D721Med (cell line): Measurements from ENCODE around the gene COPB1.

Source experiments
- DNase-seq: peaks from one replicate; pipeline ENCODE4 v3.0.0; 2011; ENCODE audit warnings: low spot score; ENCODE audit not compliant: insufficient read length
- FAIRE-seq: peaks from 2 replicates; lab custom pipeline; 2011; peaks lifted over from hg19 to GRCh38; lab: Jason Lieb, UNC
- TF ChIP-seq, protein P1 (sequence below): IDR thresholded peaks from 2 replicates; pipeline ENCODE4 v1.5.1; 2012; ENCODE audit warnings: mild to moderate bottlenecking, control low read depth; ENCODE audit not compliant: insufficient read depth; ENCODE audit errors: missing control alignments

The COPB1 gene, protein sequence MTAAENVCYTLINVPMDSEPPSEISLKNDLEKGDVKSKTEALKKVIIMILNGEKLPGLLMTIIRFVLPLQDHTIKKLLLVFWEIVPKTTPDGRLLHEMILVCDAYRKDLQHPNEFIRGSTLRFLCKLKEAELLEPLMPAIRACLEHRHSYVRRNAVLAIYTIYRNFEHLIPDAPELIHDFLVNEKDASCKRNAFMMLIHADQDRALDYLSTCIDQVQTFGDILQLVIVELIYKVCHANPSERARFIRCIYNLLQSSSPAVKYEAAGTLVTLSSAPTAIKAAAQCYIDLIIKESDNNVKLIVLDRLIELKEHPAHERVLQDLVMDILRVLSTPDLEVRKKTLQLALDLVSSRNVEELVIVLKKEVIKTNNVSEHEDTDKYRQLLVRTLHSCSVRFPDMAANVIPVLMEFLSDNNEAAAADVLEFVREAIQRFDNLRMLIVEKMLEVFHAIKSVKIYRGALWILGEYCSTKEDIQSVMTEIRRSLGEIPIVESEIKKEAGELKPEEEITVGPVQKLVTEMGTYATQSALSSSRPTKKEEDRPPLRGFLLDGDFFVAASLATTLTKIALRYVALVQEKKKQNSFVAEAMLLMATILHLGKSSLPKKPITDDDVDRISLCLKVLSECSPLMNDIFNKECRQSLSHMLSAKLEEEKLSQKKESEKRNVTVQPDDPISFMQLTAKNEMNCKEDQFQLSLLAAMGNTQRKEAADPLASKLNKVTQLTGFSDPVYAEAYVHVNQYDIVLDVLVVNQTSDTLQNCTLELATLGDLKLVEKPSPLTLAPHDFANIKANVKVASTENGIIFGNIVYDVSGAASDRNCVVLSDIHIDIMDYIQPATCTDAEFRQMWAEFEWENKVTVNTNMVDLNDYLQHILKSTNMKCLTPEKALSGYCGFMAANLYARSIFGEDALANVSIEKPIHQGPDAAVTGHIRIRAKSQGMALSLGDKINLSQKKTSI

DNA sequence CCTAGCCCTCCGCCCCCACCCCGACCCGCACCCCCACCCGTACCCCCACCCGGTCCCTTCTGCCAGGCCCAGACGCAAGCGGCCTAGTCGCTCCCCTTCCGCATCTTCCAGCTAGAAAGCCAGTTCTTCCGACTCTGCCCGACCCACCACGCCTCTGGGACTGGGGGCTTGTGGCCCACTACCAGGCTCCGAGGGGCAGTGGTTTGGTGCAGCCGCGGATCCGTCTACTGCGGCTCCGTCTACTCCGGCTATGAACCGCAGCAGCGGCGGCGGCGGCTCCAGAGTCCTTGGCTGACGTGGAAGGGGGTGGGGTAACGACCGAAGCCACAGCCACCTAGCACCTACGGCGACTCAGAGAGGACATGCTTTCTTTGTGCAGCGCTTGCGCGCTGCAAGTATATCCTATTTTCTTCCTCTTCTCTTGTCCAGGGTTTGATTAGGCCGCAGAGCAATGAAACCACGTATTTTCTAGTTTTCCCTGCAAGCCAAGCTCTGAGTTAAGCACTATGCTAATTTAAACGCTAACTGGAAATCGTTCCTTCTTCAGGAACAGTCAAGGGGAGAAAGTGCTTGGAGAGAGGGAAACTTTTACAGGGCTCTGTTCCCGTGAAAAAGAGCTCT, at the start of gene COPB1:
Gene COPB1, minus strand, starts transcription at position 252 of the 621 bp plus-strand sequence. CDS start 883 bp downstream, outside the sequence.
- FAIRE-seq: no peak
- TF ChIP-seq, protein P1, sequence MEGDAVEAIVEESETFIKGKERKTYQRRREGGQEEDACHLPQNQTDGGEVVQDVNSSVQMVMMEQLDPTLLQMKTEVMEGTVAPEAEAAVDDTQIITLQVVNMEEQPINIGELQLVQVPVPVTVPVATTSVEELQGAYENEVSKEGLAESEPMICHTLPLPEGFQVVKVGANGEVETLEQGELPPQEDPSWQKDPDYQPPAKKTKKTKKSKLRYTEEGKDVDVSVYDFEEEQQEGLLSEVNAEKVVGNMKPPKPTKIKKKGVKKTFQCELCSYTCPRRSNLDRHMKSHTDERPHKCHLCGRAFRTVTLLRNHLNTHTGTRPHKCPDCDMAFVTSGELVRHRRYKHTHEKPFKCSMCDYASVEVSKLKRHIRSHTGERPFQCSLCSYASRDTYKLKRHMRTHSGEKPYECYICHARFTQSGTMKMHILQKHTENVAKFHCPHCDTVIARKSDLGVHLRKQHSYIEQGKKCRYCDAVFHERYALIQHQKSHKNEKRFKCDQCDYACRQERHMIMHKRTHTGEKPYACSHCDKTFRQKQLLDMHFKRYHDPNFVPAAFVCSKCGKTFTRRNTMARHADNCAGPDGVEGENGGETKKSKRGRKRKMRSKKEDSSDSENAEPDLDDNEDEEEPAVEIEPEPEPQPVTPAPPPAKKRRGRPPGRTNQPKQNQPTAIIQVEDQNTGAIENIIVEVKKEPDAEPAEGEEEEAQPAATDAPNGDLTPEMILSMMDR: no peak
- DNase-seq: peak; percentile 43

DNA sequence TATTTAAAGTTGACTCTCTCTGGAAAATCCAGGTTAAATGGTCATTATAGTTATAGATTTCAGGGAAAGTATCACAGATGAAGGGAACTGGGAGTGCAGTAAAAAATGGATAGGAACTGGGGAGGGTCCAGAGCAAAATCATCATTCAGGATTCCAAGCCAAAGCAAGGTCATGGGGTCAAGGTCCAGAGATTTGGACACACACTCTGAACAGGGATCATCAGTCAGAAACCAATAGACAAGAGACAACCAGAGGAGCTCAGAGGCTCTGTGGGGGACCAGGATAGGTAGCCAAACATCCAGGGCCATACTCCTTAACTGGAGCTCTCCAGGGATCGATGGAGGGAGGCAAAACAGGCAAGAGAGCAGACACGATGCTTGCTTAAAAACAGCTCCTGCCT, 47.8 kb upstream of the COPB1 start:
- TF ChIP-seq, protein P1: no peak
- FAIRE-seq (no peak), DNase-seq (no peak)

DNA sequence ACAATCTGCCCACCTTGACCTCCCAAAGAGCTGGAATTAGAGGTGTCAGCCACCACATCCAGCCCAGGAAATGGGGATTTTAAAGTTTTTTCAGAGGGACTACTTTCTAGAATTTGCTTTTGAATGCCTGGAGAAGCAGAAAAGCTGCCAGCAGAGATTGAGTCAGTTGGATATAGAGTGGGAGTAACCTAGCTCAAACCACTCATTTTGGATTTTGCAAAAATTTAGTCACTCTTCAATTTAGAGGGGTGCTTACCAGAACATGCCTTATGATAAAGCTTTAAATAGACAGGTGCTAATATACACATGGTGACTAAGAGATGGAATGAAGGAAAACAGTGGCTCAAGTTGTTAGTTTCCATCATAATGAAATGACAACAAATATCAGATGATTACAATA, 47.1 kb upstream of the COPB1 start:
- DNase-seq: no peak
- TF ChIP-seq, protein P1: no peak
- no peak for FAIRE-seq

DNA sequence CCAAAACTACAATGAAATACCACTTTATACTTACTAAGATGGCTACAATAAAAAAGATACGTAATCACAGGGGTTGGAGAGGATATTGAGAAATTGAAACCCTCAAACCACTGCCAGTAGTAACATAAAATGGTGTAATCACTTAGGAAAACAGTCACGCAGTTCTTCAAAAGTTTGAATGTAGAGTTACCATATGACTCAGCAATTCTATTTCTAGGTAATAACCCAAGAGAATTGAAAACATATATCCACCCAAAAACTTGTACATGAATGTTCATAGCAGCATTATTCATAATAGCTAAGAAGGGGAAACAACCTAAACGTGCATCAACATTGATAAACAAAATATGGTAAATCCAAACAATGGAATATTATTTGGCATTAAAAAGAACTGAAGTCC, 45.0 kb upstream of the COPB1 start:
- TF ChIP-seq, protein P1: no peak
- FAIRE-seq: no peak
- no peak for DNase-seq

DNA sequence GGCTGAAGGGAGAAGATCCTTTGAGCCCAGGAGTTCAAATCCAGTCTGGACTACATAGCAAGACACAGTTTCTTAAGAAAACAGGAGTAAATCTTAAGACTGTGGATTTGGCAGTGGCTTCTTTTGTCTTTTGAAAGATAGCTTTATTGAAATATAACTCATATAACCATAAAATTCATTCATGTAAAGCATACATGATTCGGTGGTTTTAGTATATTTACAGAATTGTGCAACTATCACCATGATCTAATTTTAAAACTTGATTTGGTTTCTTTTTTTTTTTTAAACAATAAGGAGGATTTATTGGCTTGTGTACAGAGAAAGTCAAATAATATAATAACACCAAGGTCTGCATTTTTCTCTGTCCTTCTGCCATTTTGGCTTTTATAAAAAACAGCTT, 43.6 kb upstream of the COPB1 start:
- DNase-seq: no peak

DNA sequence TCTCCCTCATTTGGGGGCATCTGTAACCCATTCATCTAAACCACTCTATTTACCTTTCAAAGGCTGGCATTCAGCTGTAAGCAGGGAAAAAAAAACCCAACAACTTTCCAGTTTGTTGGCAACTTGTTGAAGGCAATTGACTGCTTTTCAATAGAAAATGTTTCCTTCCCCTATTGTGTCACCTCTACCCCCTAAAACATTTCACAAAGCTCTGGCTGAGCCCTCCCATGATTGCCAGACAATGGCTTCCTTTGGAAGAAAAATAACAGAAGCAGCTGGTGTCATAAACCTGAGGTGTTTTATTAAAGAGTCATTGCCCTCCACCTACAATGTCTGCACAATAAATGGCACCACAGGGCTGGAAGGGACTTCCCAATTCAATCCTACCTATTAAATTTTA, 42.7 kb upstream of the COPB1 start:
- TF ChIP-seq, protein P1: no peak
- DNase-seq (no peak), FAIRE-seq (no peak)

More for the DNA sequence above, 43.6 kb upstream of the COPB1 start:
- no peak for FAIRE-seq
- TF ChIP-seq, protein P1: no peak
